Sigmoid colon (tissue), 4 donors: ENCODE measurements around the gene CORO2B.

Experiments used
- POLR2AphosphoS5 ChIP-seq, 4 donors: sonication (generic); formaldehyde crosslinking; IDR thresholded peaks; one replicate each; pipeline ENCODE4 v1.6.1; 2017; ENCODE audit warnings: antibody characterized with exemption in 4 of 4
- TF ChIP-seq, protein P1 (sequence below), 4 experiments: fragments of 450-650 bp in 3 of 4; fragments of 200-600 bp in 1 of 4; IDR thresholded peaks; one replicate each; pipeline ENCODE4 v1.5.1; 2016 to 2019; ENCODE audit warnings: antibody characterized with exemption in 4 of 4, mild to moderate bottlenecking in 3 of 4, moderate library complexity in 2 of 4

DNA sequence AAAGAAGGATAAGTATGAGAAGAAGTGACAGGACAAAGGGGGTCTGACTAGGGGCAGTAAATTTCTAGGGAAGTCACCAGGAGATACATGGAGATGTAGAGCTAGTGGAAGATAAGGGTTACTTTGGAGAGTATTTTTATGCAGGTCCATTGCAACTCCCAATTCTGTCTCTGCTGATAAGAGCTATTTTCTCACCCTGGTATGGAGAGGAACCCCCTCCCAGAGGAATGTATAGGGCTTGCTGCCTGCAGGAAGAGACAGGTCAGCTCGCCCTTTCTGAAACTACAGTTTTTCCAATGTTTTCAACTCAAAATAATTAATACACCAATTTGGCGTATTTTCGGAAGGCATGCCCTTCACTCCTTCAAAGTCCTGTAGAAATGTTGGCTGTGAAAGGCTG, 11.4 kb upstream of the CORO2B start:
- TF ChIP-seq, protein P1, sequence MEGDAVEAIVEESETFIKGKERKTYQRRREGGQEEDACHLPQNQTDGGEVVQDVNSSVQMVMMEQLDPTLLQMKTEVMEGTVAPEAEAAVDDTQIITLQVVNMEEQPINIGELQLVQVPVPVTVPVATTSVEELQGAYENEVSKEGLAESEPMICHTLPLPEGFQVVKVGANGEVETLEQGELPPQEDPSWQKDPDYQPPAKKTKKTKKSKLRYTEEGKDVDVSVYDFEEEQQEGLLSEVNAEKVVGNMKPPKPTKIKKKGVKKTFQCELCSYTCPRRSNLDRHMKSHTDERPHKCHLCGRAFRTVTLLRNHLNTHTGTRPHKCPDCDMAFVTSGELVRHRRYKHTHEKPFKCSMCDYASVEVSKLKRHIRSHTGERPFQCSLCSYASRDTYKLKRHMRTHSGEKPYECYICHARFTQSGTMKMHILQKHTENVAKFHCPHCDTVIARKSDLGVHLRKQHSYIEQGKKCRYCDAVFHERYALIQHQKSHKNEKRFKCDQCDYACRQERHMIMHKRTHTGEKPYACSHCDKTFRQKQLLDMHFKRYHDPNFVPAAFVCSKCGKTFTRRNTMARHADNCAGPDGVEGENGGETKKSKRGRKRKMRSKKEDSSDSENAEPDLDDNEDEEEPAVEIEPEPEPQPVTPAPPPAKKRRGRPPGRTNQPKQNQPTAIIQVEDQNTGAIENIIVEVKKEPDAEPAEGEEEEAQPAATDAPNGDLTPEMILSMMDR (IDR thresholded peaks at IDR 0.05) = no peak
- no peak for TF ChIP-seq POLR2AphosphoS5 (IDR thresholded peaks at IDR 0.05)
